SIG-M5 treated with dmso at 0.1 percent for 504 hours (cell line): ENCODE results near the gene GRIA2.
"Not testable (repeated sequence)": the region's sequence is repeated elsewhere in the genome, so short reads cannot be mapped to it uniquely, and the experiment has no call there.

Experiments used
- DNase-seq: peaks from one replicate; lab custom pipeline; 2025; ENCODE audit not compliant: unreplicated experiment; lab: John Stamatoyannopoulos, UW

The GRIA2 gene

DNA sequence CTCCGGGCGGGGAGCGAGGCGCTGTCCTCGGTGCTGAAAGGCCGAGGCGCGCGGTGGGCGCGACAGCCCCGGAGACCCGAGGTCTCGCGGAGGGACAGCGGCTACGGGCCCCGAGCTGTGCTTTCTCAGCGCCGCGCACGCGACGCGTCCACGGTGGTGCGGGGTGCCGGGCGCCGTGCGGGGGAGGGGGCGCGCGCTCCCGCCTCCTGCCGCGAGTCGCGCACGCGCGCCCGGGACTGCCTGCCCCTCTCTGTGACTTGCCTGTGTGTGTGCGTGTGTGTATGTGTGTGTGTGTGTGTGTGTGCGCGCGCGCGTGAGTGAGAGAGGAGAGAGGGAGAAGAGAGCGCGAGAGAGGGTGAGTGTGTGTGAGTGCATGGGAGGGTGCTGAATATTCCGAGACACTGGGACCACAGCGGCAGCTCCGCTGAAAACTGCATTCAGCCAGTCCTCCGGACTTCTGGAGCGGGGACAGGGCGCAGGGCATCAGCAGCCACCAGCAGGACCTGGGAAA is at the start of gene GRIA2:
TSS of gene GRIA2 (plus strand) at position 358 of the 511 bp plus-strand sequence. CDS start 315 bp downstream, outside the sequence.
- DNase-seq = no peak

DNA sequence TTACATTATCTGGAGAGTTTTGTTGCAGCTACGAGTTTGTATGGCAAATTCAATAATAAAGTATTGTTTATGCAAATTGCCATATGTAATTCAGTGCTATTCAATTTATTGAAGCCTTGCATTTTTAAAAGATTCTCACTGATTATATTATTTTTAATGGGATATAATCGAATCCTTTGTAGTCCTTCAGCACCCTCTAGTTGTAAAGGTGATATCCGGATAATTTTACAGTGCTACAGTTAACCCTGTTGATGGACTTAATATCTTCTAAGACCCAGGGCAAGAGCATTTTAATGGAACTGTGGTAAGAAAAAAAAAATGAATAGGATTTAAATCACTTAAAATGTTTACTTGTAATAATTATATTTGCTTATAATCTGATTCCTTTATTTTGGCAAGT is 48.5 kb upstream of the GRIA2 start:
- no peak for DNase-seq

DNA sequence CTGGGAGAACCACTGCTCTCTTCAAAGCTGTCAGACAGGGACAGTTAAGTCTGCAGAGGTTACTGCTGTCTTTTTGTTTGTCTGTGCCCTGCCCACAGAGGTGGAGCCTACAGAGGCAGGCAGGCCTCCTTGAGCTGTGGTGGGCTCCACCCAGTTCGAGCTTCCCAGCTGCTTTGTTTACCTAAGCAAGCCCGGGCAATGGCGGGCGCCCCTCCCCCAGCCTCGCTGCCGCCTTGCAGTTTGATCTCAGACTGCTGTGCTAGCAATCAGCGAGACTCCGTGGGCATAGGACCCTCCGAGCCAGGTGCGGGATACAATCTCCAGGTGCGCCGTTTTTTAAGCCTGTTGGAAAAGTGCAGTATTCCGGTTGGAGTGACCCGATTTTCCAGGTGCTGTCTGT is 40.3 kb upstream of the GRIA2 start:
- not testable (repeated sequence) for DNase-seq

DNA sequence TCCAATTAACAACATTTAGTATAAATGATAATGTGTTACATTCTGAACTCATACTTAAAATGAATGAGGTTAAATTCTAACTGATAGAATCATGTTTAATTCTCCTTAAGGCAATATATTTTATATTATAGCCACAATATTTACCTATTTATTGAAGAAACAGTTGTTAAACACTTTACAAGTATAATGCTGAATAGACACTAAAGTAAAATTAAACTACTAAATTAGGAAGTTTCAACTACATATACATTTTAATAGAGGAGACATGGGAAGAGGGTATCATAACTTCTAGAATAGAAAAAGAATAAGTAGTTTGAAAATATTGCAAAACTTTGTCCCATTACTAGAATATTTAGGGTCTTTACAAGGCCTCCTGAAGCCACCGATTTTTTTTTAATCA is 36.2 kb upstream of the GRIA2 start:
- DNase-seq = no peak

DNA sequence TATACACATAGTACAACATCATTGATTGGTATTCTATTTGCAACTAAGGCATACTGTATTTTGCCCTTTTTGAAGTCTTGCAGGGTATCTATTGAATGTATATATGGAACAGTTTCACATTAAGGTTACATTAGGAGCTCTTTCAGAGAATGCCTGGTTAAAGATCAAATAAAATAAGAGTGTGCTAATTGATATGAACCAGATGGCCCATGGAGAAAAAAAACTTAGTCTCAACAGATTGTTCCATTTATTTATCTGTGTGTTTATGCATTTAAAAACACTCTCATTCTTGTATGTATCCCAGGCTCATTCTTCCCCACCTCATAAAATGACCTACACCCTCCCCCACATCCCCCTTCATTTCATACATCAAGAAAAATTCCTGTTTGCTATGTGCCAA is 35.2 kb upstream of the GRIA2 start:
- no peak for DNase-seq

DNA sequence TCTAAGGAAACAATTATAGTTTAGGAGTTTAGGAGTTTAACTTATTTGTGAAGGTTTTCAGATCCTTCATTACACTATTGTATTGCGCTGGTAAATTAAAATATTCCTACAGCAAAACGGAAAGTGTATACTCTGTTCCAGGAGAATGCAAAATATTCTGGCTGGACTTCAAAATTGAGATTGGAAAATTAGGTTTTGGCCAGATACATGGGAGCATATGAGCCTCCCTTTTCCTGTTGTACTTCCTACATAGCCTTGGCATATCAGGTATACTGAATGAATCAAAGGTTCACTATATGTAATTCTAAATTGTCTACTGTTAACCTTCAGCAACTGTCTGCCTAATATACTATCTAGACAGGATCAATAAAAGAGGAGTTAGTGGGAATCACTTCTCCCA is 25.2 kb upstream of the GRIA2 start:
- no peak for DNase-seq

DNA sequence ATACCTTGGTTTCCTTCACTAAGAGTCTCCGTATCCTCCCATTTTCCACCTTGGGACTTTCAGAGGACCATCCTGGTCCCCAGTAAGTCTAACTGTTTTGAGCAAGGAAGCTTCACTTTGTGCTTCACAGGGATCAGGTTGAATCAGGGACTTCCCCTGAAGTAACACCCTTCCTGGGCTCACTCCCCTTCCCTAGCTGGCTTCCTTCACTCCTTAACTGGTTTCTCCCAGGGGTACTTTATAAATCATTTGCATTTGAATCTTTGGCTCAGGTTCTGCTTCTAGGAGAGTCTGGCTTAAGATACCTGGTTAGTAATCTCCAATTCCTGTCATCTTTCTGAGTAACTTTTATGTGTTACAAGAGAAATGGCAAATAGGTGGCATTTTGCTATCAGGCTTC is 24.5 kb upstream of the GRIA2 start:
- no peak for DNase-seq

DNA sequence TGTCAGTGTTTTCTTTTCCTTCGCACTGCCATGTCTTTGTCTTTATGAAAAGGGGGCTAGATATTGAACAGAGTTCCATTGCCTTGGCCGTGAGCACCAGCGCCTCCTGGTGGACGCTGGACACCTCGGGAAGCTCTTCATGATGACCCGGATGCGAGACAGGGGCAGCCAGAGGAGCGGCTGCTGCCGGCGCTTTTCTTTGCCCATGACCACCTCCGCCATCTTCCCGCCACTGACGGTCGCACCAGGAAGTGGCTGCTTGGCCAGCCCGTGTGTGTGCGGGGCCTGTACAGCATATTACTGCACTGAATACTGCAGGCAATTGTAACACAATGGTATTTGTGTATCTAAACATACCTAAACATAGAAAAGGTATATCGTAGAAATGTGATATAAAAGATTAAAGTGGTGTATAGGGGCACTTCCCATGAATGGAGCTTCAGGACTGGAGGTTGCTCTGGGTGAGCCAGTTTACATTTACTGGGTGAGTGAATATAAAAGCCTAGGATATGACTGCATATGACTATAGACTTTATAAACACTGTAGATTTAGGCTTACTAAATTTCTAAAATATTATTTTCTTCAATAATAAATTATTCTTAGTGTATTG is 15.8 kb upstream of the GRIA2 start:
- no peak for DNase-seq

DNA sequence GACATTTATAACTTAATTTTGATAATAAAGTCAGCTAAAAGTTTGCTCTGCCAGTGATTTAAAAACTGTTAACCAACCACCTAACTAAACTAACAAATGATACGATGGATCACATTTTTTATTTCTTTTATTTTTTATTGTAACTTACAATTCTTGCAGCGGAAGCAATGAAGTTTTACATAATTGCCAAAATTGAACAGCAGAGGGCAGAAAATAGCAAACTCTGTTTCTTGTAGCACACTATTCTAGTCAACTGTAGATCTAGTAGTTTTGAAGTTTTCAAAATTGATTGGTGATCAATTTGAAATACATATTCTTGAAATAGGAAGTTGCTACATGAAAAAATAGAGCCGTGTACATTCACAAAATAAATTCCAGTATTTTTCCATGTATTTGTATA is 2.8 kb upstream of the GRIA2 start:
- no peak for DNase-seq

DNA sequence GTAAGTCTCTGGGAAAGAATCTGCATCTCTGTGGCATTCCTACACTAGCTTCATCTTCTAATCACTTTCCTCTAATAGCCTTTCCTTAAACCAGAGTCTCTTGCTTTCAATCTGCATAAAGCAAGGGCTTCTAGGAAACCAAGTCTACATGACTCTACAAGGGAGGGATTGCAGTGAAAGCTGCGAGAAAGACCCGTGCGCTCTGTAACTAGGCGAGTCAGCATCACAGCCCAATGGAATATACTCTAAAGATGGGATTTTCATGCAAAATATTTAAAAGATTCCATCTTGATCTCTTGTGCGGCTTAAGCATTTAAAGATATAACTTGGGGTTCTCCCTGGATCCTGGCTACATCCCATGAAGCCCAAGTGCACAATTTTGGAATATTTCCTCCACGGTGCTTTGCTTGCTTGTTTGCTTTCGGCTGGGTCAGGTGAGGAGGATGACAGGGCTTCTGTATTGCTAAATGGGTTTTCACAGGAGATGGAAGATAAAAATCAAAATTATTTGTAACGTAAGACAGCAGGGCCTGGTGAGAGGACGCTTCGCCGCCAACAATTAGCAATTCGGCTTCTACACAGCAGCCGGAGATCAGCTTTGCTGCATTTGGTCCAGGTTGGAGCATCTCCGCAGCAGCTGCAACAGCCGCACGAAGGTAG is 687 bp upstream of the GRIA2 start:
- DNase-seq = no peak

DNA sequence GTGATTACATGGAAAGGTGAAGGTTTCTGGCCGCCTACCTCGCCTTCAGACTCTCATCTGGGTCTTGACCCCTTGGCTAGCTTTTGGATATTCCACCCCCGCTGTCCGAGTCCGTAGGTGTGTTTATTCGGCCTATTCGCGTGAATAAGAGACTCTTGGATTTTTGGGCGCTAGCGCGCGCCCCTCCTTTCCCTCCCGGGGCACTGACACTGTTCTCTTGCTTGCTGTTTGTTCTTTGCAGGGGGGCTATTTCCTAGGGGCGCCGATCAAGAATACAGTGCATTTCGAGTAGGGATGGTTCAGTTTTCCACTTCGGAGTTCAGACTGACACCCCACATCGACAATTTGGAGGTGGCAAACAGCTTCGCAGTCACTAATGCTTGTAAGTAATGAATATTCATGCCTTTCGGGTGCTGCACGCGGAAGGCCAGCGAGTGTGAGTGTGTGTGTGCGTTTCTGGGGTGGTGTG is 932 bp downstream of the GRIA2 start:
- DNase-seq = no peak

DNA sequence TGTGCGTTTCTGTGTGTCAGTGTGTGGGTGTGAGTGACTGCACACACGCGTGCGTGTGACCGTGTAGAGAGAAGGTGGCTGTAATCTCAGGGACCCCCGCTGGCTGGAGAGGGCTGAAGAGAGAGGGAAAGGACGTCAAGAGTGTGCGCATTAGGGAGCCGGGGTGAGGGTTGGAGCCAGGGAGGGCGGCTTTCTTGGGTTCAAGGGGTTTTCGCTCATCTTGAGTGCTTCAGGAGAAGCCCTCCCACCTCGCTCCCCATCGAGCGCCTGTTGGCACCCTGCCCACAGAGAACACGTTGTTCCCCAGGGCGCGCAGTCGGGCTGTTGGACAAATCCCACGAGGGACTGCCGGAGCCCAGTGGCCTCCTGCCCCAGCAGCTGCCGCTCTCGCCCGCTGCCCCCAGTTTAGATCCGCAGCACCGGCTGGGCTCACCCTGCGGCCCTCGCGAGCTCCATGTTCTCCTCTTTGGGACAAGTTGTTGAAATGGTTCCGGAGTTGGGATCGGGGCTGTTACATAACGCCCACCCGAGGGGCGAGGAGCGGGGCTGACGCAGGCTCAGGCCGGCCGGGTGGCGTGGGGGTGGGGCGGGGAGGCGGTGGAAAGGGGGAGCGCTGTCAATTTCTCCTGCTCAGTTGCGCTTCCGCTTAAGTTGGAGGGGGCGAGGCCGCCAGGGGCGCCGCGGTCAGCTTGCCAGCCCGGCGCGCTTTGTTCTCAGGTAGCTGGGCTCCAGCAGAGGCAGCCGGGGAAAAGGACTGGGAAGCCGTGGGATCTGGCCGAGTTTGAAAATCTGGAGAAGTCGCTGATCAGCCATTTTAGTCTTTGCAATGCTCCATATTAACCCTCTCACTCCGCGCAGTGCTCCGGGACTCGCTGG is 1.6 kb downstream of the GRIA2 start:
- DNase-seq = no peak

DNA sequence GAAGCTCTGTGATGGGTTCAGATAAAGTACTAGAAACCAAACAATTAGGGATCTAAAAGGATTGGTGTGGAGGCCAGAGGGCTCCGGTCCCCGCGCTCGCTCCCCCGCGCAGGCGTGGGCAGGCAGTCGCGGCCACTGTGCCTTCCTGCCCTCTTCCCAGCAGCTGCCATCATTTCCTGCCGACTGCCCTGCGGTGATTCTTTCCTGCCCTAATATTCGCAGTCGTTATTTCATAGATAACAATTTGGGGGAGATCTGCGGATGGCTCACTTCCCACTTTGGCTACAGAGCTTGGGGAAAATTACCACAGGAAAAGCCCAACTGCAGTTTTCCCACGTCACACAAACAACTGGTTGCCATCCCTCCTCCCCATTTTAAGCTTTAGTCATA is 2.2 kb downstream of the GRIA2 start:
- no peak for DNase-seq

DNA sequence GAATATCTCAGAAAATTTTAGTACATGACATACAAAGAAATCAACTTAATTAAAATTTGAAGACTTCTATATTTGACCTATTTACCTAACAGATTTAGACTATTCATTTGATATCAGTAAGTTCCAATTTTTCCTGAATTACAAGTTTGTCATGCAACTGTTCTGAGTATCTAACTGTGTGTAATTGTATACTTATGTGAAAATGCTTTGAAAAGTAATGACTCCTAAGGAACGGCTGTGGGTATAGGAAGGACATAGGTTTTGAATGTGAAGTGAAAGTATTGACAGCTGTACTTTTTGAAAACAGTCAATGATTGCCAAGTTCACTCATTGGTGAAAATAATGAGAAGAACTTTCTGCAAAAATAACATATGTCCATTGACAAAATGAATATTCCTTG is 2.9 kb downstream of the GRIA2 start:
- DNase-seq = no peak

DNA sequence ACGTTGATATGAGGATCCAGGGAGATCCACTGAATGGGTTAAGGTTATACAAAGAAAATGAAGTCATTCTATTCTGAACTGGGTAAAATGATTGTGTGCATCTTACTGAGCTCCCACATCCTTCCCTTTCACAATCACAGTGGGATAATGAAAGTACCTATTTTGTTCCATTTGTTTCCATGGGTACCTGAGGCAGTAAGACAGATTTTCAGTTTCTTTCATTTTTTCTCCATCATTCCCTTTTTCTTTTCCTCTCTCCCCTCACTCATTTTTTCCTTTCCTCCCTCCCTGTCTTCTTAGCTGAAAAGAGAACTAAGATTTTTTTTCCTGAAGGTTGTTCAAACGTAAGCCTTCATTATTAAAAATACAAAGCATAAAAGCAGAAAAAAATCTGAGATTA is 4.6 kb downstream of the GRIA2 start:
- no peak for DNase-seq

DNA sequence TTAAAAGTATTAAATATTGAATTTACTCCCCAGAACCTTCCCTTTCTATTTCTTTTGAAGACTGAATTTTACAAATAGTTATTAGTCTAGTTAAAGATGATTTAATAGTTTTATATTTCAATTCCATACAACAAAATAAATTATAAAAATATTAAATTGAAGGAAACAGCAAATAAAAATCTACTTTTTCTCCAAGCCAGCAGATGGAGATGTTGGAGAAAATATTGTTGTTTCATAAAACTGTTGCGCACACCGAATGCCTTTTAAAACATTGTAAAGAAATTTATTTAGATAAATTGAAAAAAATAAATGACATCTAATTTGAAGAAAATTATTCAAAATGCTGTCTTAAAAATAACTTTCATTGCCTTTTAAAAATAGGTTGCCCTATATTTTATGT is 5.5 kb downstream of the GRIA2 start:
- no peak for DNase-seq

DNA sequence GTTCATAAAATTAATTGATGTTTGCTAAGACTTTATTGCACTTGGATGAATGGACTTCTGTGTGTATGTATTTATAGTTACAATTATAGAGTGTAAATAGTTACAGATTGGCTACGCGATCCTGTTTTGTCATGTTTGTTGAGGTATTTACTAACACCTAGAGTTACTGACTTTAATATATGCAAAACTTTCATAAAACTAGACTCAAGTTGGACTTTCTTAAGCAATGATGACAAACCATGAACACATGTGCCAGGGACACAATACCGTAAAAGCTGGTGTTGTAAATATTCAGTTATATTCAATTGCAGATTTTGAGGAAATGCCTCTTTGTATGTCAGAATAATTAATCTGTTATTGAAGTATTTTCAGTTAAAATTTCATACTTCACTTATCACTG is 6.1 kb downstream of the GRIA2 start:
- DNase-seq = no peak

DNA sequence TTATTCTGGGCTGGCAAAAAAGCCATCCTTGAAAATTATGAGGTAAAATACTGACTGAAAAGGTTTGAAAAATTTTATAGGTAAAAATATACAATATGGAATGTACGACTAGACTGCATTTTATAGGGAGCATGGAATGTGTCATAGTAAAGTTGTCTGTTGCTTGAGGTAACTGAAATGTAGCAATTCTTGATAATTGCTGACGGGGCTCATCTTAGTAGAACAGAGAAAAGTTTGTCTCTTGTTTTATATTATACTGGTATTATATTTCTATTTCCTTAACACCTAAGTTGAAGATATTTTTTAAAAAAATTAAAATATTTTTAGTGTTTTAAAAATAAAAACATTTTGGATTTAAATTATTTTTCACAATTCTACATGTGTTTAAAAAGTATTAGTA is 11.0 kb downstream of the GRIA2 start:
- no peak for DNase-seq

DNA sequence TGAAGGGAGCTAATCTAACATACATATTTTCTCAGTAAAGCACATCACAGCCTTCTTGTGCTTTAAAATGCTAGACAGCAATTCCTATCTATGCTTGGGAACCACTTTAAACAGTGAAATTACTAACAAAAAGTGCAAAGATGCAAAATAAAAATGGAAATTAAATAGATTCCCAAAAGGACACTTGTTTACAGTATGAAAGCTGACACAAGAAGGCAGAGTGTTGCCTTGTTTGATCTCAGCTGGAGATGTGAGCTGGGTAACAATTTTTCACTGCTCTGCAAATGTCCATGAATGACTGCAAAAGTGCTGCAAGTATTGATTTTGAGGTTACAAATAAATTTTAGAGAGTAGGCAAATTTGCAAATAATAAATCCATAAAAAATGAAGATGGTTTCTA is 22.3 kb downstream of the GRIA2 start:
- DNase-seq = no peak

DNA sequence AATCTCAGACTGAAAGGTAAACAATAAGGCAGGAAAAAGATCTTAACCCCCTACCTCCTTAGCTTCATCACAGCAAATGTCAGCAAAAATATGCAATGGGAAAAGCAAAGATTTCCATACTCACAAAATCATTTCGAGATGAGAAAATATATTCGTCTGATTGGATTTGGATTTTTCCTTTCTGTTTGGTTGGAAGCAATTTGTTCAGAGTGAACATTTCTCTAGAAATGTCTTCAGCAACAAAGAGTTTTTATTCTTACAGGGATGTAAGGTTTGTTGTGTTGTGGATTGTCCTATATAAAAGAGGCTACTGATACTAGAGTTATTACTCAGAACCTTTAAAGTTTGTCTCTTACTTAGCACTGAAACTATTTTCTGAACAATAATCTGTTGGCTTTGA is 23.8 kb downstream of the GRIA2 start:
- DNase-seq = no peak

DNA sequence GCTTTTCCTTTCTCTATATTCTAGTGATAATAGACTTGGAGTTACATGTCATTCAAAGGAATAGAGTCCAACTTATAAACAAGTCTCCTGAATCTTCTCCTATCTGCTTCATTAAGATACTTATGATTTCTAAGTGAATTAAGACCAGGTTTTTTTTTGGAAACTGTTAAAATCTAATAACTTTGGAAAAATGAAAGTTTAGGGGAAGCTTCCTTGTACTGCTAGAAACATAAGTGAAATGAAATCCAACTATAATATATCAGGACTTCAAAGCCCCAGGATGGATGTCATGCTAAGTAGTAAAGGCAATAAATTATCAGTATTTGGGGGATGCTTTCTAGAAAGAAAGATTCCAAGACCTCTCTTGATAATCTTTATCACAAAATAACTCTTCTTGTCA is 24.8 kb downstream of the GRIA2 start:
- DNase-seq = no peak

DNA sequence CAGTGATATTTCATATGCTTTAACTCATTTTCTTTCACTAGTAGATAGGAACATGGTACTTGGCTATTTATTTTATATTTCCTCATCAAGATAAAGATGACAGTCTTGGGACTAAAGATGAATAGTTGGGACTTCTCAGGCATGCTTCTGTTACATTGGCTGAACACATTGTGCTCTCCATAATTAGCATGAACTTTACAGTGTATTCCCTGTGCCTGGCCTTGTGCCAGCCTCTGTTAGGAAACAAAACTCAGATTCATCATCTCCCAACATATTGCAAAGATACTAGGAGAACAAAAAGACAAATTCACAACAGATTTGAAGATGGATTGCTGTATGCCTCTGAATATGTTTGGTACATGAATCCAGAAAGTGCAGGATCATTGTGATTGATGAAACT is 26.4 kb downstream of the GRIA2 start:
- DNase-seq = no peak
